ENCODE data around the gene SLC36A2.

SLC36A2 gene

DNA sequence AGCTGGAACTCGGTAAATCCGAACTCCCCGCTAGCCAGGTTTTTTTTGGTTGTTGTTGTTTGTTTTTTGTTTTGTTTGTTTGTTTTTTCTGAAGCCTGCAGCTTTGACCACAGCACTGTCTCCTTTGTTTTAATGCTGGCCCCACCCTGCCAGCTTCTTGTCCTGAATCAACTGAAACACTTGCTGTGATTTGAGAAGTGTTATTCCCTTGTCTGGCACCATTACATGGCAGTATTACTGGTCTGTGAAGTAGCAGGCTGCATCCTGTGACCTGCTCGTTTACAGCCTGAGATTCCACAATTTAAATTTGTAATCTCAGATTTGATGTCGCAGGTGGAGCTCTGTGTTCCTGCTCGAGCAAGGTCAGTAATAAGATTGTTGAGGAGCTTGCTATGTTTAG is 1.4 kb upstream of the SLC36A2 start:
- TF ChIP-seq, protein P1, sequence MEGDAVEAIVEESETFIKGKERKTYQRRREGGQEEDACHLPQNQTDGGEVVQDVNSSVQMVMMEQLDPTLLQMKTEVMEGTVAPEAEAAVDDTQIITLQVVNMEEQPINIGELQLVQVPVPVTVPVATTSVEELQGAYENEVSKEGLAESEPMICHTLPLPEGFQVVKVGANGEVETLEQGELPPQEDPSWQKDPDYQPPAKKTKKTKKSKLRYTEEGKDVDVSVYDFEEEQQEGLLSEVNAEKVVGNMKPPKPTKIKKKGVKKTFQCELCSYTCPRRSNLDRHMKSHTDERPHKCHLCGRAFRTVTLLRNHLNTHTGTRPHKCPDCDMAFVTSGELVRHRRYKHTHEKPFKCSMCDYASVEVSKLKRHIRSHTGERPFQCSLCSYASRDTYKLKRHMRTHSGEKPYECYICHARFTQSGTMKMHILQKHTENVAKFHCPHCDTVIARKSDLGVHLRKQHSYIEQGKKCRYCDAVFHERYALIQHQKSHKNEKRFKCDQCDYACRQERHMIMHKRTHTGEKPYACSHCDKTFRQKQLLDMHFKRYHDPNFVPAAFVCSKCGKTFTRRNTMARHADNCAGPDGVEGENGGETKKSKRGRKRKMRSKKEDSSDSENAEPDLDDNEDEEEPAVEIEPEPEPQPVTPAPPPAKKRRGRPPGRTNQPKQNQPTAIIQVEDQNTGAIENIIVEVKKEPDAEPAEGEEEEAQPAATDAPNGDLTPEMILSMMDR (IDR thresholded peaks at IDR 0.05; ENCODE audit: low read depth, low read length) = no peak

DNA sequence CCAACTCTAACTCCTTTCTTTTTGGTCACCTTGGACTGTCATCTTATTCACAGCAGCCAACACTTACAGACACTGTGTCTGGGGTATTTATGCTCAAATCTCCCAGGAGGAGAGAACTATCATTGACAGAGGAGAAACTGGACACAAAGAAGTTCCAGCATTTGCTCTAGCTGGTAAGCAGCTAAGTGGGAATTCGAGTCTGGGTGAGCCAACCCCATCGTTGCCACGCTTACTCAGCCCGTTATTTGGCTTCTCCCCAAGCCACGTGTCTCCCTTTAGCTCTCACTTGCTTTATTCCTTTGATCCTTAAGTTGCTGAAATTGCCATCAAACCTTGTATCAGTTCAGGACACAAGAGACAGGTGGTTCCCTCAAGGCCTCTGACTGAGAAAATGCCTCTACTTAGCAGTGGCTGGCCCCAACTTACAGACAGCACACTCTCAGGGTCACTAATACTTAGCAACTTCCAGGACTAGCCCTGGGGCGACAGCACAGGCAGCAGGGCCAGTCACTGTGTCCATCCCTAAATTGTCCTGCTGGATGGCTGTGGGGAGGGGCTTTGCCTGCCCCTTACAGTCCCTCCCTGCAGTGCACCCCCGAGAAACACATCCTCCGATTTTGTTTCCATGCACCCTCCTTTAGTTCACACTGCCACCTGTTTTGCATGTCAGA is 1.4 kb downstream of the SLC36A2 start:
- TF ChIP-seq, protein P1 (IDR thresholded peaks at IDR 0.05; ENCODE audit: low read depth, low read length) = no peak
- DNase-seq (ENCODE audit: extremely low read depth, low read depth) = no peak

More for the DNA sequence above, 1.4 kb upstream of the SLC36A2 start:
- no peak for DNase-seq (ENCODE audit: extremely low read depth, low read depth)

DNA sequence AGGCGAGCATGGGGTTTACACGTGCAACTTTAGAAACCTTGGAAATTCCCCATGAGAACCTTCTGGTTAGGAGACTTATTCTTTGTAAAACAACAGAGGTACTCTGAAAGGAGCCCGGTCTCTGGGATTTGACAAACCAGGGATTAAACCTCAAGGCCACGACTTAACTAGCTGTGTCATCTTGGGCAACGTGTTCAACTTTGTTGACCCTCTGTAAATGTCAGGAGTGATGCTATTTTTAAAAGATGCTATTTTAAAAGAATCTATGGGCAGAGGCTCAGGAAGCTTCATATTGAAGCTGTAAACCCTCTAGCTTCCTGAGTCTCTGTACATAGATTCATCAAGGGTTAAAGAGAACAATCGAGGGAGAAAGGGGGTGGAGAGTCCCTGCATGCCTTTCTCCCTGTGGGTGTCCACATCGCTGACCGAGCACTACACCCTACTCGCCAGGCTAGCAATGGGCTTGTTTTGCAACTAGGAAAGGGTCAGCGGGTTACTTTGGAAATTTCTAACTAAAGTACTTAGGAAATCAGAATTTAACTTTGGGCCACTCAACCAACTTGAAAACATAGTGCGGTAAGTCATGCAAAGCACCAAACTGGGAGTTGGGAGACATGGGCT is 2.1 kb downstream of the SLC36A2 start:
- no peak for DNase-seq (ENCODE audit: extremely low read depth, low read depth)
- TF ChIP-seq, protein P1 (IDR thresholded peaks at IDR 0.05; ENCODE audit: low read depth, low read length) = no peak

DNA sequence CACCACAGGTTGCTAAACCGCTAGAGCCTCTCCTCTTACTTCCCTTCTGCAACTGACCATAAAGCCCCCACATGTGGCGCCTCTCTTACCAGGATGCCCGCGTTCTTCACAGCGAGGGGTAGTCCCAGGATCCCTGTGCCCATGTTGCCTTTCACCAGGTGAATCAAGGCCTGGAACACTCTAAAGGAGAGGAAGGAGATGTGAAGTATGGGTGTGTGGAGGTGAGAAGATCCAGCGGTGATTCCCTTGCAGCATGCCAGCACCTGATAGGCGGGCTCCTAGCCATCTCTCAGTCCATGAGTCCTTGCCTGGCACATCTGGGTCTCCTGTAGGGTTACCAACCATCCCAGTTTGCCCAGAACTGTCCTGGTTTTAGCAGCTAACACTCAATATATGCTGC is 3.3 kb downstream of the SLC36A2 start:
- TF ChIP-seq, protein P1 (IDR thresholded peaks at IDR 0.05; ENCODE audit: low read depth, low read length) = no peak
- no peak for DNase-seq (ENCODE audit: extremely low read depth, low read depth)

DNA sequence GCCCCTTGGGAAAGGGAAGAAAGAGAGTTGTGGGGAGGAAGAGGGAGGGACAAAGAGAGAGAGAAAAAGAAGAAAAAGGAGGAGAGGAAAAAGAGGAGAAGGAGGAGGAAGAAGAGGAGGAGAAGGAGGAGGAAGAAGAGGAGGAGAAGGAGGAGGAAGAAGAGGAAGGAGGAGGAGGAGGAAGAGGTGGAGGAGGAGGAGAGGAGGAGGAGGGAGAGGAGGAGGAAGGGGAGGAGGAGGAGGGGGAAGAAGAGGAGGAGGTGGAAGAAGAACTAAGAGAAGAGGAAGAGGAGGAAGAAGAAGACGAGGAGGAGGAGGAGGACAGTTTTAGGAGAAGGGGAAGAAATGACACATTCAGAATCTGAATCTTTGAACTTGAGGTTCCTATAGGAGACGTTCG is 7.4 kb downstream of the SLC36A2 start:
- DNase-seq (ENCODE audit: extremely low read depth, low read depth) = no peak
- TF ChIP-seq, protein P1 (IDR thresholded peaks at IDR 0.05; ENCODE audit: low read depth, low read length) = no peak

DNA sequence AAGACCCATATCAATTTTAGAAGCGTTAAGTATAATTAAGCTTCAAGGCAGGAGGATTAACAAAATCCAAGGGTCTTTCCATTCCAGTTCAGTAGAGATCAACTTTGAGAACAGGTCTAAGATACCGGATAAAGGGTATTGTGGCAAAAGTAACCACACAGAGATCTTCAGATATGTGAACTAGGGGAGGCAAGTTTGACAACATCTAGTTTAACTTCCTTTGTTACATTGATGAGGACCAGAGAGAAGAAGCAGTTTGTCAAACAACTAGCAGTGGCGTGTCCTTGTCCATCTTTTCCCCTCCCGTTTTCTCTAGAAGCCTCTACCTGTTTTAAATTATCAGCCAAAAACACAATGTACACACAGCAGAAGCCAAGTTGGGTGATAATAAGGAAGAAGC is 8.6 kb downstream of the SLC36A2 start:
- TF ChIP-seq, protein P1 (IDR thresholded peaks at IDR 0.05; ENCODE audit: low read depth, low read length) = no peak
- no peak for DNase-seq (ENCODE audit: extremely low read depth, low read depth)

DNA sequence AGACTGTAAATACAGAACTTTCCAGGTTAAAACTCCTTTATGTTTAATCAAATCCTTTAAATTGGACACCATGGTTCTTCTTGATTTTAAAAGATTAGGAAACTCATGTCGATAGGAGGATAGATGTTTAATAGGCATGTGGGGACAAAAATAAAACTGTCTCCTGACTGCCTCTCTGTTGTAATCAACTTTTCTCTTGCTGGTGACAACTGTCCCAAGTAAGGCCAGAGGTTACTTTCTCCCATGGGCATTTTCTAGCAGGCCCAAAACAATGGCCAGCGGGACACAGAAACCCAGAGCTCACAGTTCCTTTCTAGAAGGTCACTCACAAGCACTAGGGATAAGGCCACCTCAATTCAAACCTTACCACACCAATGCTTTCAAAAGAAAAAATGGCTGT is 14.5 kb downstream of the SLC36A2 start:
- TF ChIP-seq, protein P1 (IDR thresholded peaks at IDR 0.05; ENCODE audit: low read depth, low read length) = no peak
- no peak for DNase-seq (ENCODE audit: extremely low read depth, low read depth)
